Osteocyte (in vitro differentiated cells): ENCODE results near the gene ARRDC5. TPM values are rescaled to one million over a fixed set of nuclear protein-coding genes. Genes with fewer than 3 reads are reported as not detected.
"Not testable (repeated sequence)": the region's sequence is repeated elsewhere in the genome, so short reads cannot be mapped to it uniquely, and the experiment has no call there.

Experiments used
- DNase-seq: peaks from one replicate; pipeline ENCODE4 v3.0.0; 2021; ENCODE audit warnings: mixed read lengths; ENCODE audit not compliant: unreplicated experiment; ENCODE audit errors: extremely low spot score
- H3K27ac Mint-ChIP-seq: one replicate; pipeline ENCODE4 v1.8.0; 2021; ENCODE audit warnings: mild to moderate bottlenecking, mixed read lengths; ENCODE audit not compliant: unreplicated experiment
- H3K27me3 Mint-ChIP-seq: one replicate; pipeline ENCODE4 v1.8.0; 2021; ENCODE audit warnings: mixed read lengths; ENCODE audit not compliant: unreplicated experiment
- H3K36me3 Mint-ChIP-seq: one replicate; pipeline ENCODE4 v1.8.0; 2021; ENCODE audit warnings: mixed read lengths; ENCODE audit not compliant: unreplicated experiment
- H3K4me1 Mint-ChIP-seq: one replicate; pipeline ENCODE4 v1.8.0; 2021; ENCODE audit warnings: mixed read lengths; ENCODE audit not compliant: unreplicated experiment
- H3K4me3 Mint-ChIP-seq: one replicate; pipeline ENCODE4 v1.8.0; 2021; ENCODE audit warnings: mild to moderate bottlenecking, moderate library complexity, mixed read lengths; ENCODE audit not compliant: unreplicated experiment
- H3K9me3 Mint-ChIP-seq: one replicate; pipeline ENCODE4 v1.8.0; 2021; ENCODE audit warnings: mixed read lengths; ENCODE audit not compliant: unreplicated experiment
- CTCF ChIP-seq: fragments of 200-600 bp; sonication (generic); IDR thresholded peaks from 2 replicates; pipeline ENCODE4 v1.5.0; 2021; ENCODE audit warnings: antibody characterized with exemption, mild to moderate bottlenecking, moderate library complexity
- total RNA-seq: library from RNA; stranded (reverse); gene quantifications from 2 replicates; pipeline ENCODE4 v1.2.1, GENCODE V29; 2021

Gene ARRDC5
- total RNA-seq, 1 donor from 2014 or later = not detected

GRCh38 chr19:4852484-4852883 is 50.2 kb downstream of the ARRDC5 start:
- H3K27ac Mint-ChIP-seq = no peak overlapping the region

GRCh38 chr19:4851551-4852290 is 51.0 kb downstream of the ARRDC5 start:
- H3K4me1 Mint-ChIP-seq = no peaks in the 10 kb centered on the region
- no peak overlapping the region for H3K4me3 Mint-ChIP-seq
- TF ChIP-seq CTCF = peak; percentile 85
- peaks cover 12% of the 10 kb centered on the region for H3K36me3 Mint-ChIP-seq
- DNase-seq = peak; percentile 90
- peak overlapping the region; percentile 60 for H3K27ac Mint-ChIP-seq
- no peaks in the 10 kb centered on the region for H3K27me3 Mint-ChIP-seq
- H3K9me3 Mint-ChIP-seq = no peaks in the 10 kb centered on the region

More at GRCh38 chr19:4852484-4852883, 50.2 kb downstream of the ARRDC5 start:
- no peak for DNase-seq
- H3K9me3 Mint-ChIP-seq = no peaks in the 10 kb centered on the region
- no peaks in the 10 kb centered on the region for H3K4me1 Mint-ChIP-seq
- H3K4me3 Mint-ChIP-seq = no peak overlapping the region
- no peak for TF ChIP-seq CTCF
- no peaks in the 10 kb centered on the region for H3K27me3 Mint-ChIP-seq
- peaks cover 12% of the 10 kb centered on the region for H3K36me3 Mint-ChIP-seq

- Mint-ChIP-seq H3K36me3 (peaks cover 13% of the 10 kb centered on the region), H3K27ac (no peak overlapping the region), H3K4me3 (no peak overlapping the region), H3K27me3 (no peaks in the 10 kb centered on the region), H3K4me1 (peaks cover 13% of the 10 kb centered on the region), H3K9me3 (no peaks in the 10 kb centered on the region)
- no peak for TF ChIP-seq CTCF
- no peak for DNase-seq
Observed at GRCh38 chr19:4849019-4849418, 53.7 kb downstream of the ARRDC5 start.

GRCh38 chr19:4847190-4847973 is 55.3 kb downstream of the ARRDC5 start:
- Mint-ChIP-seq H3K4me1 (peaks cover 13% of the 10 kb centered on the region), H3K27ac (no peak overlapping the region), H3K36me3 (peaks cover 22% of the 10 kb centered on the region), H3K9me3 (no peaks in the 10 kb centered on the region), H3K4me3 (no peak overlapping the region), H3K27me3 (no peaks in the 10 kb centered on the region)
- TF ChIP-seq CTCF = no peak
- no peak for DNase-seq

- H3K36me3 Mint-ChIP-seq = peaks cover 24% of the 10 kb centered on the region
- H3K4me3 Mint-ChIP-seq = peak overlapping the region; percentile 19
- peaks cover 19% of the 10 kb centered on the region for H3K4me1 Mint-ChIP-seq
- DNase-seq, H3K27me3 Mint-ChIP-seq, H3K9me3 Mint-ChIP-seq: not testable (repeated sequence)
- H3K27ac Mint-ChIP-seq = peak overlapping the region; percentile 55
Observed at GRCh38 chr19:4845975-4846374, 56.7 kb downstream of the ARRDC5 start.
